Measurements from ENCODE around the gene LRRC8B. TPM values are rescaled to one million over a fixed set of nuclear protein-coding genes. Genes with fewer than 3 reads are reported as not detected.

LRRC8B gene
- total and polyA plus RNA-seq, 9 of the 15 experiments (the other 6 are each of a cell fraction or from before 2014, with no cell fraction given), result 4.3 to 43.7 (median 14.4) TPM

DNA sequence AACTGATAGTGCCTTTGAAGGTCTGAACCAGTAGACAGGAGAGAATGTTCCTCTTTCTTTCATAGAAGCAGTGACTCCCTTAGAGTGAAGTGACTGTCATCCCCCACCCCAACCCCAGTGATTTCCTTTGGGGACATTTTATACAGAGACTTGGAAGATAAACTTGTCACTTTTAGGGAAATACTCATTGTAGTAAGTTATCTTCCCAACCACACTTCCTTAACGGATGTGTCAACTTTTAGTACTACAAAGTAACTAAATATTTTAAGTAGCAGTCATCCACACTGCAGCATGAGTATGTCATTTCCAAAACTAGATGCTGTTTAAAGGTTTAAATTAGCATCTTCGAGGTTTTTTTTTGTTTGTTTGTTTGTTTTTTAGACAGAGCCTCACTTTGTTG, 13.7 kb downstream of the LRRC8B start (continued):
- peak; percentile 86 for TF ChIP-seq ZNF395 (CRISPR knock-in tag; IDR thresholded peaks at IDR 0.05)
- TF ChIP-seq CXXC5 (CRISPR knock-in tag; IDR thresholded peaks at IDR 0.05), result peak; percentile 31
- peak; percentile 21; the same call in 1 of the 2 replicates for TF ChIP-seq PML (IDR thresholded peaks at IDR 0.05; ENCODE audit: low read length)
- peak; percentile 70; the same call in 1 of the 2 replicates for TF ChIP-seq DPF2 (IDR thresholded peaks at IDR 0.05)
- peak in 1 of 2 experiments; percentile 81; a peak in 1 of 4 replicates for TF ChIP-seq ETV6 (IDR thresholded peaks at IDR 0.05; ENCODE audit: borderline replicate concordance in 1 of 2, low read depth in 2 of 2, low read length in 1 of 2)
- TF ChIP-seq ETV6 (CRISPR knock-in tag; IDR thresholded peaks at IDR 0.05; ENCODE audit: borderline replicate concordance), result no peak
- TF ChIP-seq, protein P1, sequence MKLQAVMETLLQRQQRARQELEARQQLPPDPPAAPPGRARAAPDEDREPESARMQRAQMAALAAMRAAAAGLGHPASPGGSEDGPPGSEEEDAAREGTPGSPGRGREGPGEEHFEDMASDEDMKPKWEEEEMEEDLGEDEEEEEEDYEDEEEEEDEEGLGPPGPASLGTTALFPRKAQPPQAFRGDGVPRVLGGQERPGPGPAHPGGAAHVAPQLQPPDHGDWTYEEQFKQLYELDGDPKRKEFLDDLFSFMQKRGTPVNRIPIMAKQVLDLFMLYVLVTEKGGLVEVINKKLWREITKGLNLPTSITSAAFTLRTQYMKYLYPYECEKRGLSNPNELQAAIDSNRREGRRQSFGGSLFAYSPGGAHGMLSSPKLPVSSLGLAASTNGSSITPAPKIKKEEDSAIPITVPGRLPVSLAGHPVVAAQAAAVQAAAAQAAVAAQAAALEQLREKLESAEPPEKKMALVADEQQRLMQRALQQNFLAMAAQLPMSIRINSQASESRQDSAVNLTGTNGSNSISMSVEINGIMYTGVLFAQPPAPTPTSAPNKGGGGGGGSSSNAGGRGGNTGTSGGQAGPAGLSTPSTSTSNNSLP (IDR thresholded peaks at IDR 0.05; ENCODE audit: borderline replicate concordance, low read depth, low read length), result peak; percentile 90
- TF ChIP-seq RHOXF2B (CRISPR knock-in tag; conservative IDR thresholded peaks at IDR 0.05), result no peak
- peak; percentile 34; the same call in 1 of the 2 replicates for TF ChIP-seq ADNP (tag; IDR thresholded peaks at IDR 0.05)
- TF ChIP-seq EP400 (IDR thresholded peaks at IDR 0.05), result peak; percentile 44; the same call in 1 of the 2 replicates
- TF ChIP-seq SLC30A9 (CRISPR knock-in tag; IDR thresholded peaks at IDR 0.05), result no peak
- TF ChIP-seq PKNOX1 (IDR thresholded peaks at IDR 0.05), result peak; percentile 71
- peak; percentile 13; the same call in 1 of the 2 replicates for TF ChIP-seq GTF2E2 (tag; IDR thresholded peaks at IDR 0.05)
- no peak for TF ChIP-seq KLF10 (CRISPR knock-in tag; IDR thresholded peaks at IDR 0.05)
- TF ChIP-seq ZNF398 (CRISPR knock-in tag; IDR thresholded peaks at IDR 0.05), result no peak
- peak; percentile 85 for TF ChIP-seq ARID1B (IDR thresholded peaks at IDR 0.05)
- peak; percentile 77 for TF ChIP-seq TCF3 (CRISPR knock-in tag; IDR thresholded peaks at IDR 0.05)
- TF ChIP-seq STAT5A (IDR thresholded peaks at IDR 0.05; ENCODE audit: borderline replicate concordance, low read length), result no peak
- TF ChIP-seq CEBPZ (IDR thresholded peaks at IDR 0.05; ENCODE audit: borderline replicate concordance, low read depth, low read length), result no peak
- peak; percentile 49; the same call in 1 of the 2 replicates for TF ChIP-seq BACH1 (tag; IDR thresholded peaks at IDR 0.05)
